Measurements from ENCODE around the gene KRT32.
"Not testable (repeated sequence)": the region's sequence is repeated elsewhere in the genome, so short reads cannot be mapped to it uniquely, and the experiment has no call there.

The KRT32 gene

GRCh38 chr17:41463746-41464145 lies 3.4 kb downstream of the KRT32 start:
- no peak for DNase-seq

GRCh38 chr17:41462705-41463104 lies 4.5 kb downstream of the KRT32 start:
- DNase-seq: no peak

GRCh38 chr17:41457676-41458075 lies 9.5 kb downstream of the KRT32 start:
- no peak for DNase-seq

- no peak for DNase-seq
These were observed 11.0 kb downstream of the KRT32 start for GRCh38 chr17:41456204-41456603.

- DNase-seq: no peak
These were observed 11.9 kb downstream of the KRT32 start for GRCh38 chr17:41455236-41455635.

- no peak for DNase-seq
These were observed 14.1 kb downstream of the KRT32 start for GRCh38 chr17:41453066-41453465.

GRCh38 chr17:41452281-41452680 lies 14.9 kb downstream of the KRT32 start:
- no peak for DNase-seq

- DNase-seq: no peak
These were observed 15.9 kb downstream of the KRT32 start for GRCh38 chr17:41451154-41451728.

GRCh38 chr17:41449008-41449407 lies 18.2 kb downstream of the KRT32 start:
- DNase-seq: no peak

- DNase-seq: no peak
These were observed 18.7 kb downstream of the KRT32 start for GRCh38 chr17:41448506-41448905.

- no peak for DNase-seq
These were observed 20.4 kb downstream of the KRT32 start for GRCh38 chr17:41446806-41447205.

GRCh38 chr17:41444640-41445039 lies 22.5 kb downstream of the KRT32 start:
- no peak for DNase-seq

GRCh38 chr17:41444186-41444585 lies 23.0 kb downstream of the KRT32 start:
- DNase-seq: no peak

- DNase-seq: no peak
These were observed 24.4 kb downstream of the KRT32 start for GRCh38 chr17:41442739-41443138.

- DNase-seq: no peak
These were observed 26.6 kb downstream of the KRT32 start, which contains the start of gene KRT38 for GRCh38 chr17:41440531-41441033. KRT38 (minus strand) TSS chr17:41440983; CDS start chr17:41440921, 62 bp downstream.

GRCh38 chr17:41439375-41439774 lies 27.8 kb downstream of the KRT32 start:
- DNase-seq: no peak

- DNase-seq: no peak
These were observed 29.4 kb downstream of the KRT32 start for GRCh38 chr17:41437769-41438168.

GRCh38 chr17:41437254-41437653 lies 29.9 kb downstream of the KRT32 start:
- no peak for DNase-seq

- no peak for DNase-seq
These were observed 32.8 kb downstream of the KRT32 start for GRCh38 chr17:41434415-41434814.

GRCh38 chr17:41434005-41434404 lies 33.2 kb downstream of the KRT32 start:
- no peak for DNase-seq

- DNase-seq: no peak
These were observed 33.6 kb downstream of the KRT32 start for GRCh38 chr17:41433586-41433985.

GRCh38 chr17:41430376-41430775 lies 36.8 kb downstream of the KRT32 start:
- DNase-seq: not testable (repeated sequence)

- no peak for DNase-seq
These were observed 37.5 kb downstream of the KRT32 start for GRCh38 chr17:41429667-41430066.

GRCh38 chr17:41428591-41429291 lies 38.4 kb downstream of the KRT32 start:
- no peak for DNase-seq

Measured in NCI-H2107 (cell line).